AG04449 (cell line): ENCODE results near the gene SLIT3.
"Not testable (repeated sequence)": the region's sequence is repeated elsewhere in the genome, so short reads cannot be mapped to it uniquely, and the experiment has no call there.

Experiments used
- CTCF ChIA-PET: fragments of 350-600 bp; formaldehyde crosslinking; extraction: SDS; loops from one replicate; lab custom pipeline; 2021; ENCODE audit warnings: antibody characterized with exemption; lab: Yijun Ruan, JAX
- POLR2A ChIA-PET: fragments of 400-600, 350-600 bp; formaldehyde crosslinking; extraction: SDS; loops from one replicate; lab custom pipeline; 2020; ENCODE audit warnings: antibody characterized with exemption, inconsistent platforms; lab: Yijun Ruan, JAX
- DNase-seq: peaks from one replicate; pipeline ENCODE4 v3.0.0-alpha.2; 2010; ENCODE audit warnings: low read depth, low spot score
- H3K4me3 ChIP-seq: 2 replicates; pipeline ENCODE4 v1.5.1; 2011; ENCODE audit warnings: low read depth, mild to moderate bottlenecking, control low read depth, low read length
- TF ChIP-seq, protein P1 (sequence below): IDR thresholded peaks from one replicate; pipeline ENCODE4 v1.5.1; 2011; ENCODE audit warnings: mild to moderate bottlenecking, moderate library complexity, low read length, control low read depth, inconsistent platforms; ENCODE audit not compliant: insufficient read depth; ENCODE audit errors: missing control alignments

The SLIT3 gene

DNA sequence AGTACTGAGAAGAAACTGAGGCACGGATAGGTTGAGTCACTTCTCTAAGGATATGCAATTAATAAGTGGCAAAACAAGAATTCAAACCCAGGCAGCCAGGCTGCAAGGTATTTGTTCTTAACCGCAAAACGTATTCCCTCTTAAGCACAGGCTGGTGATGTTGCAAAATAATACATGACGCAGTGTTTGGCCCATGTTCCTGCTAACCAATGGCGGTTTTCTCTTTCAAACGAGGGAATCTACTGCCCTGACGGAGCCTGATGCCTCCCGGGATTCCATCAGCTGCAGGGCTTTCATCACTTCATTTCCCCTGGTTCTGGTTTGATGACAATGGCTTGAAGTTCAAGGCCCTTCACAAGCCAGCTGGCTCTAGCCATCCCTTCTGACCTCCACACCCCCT lies 154.8 kb downstream of the SLIT3 start:
- CTCF ChIA-PET: no interaction called here
- TF ChIP-seq, protein P1, sequence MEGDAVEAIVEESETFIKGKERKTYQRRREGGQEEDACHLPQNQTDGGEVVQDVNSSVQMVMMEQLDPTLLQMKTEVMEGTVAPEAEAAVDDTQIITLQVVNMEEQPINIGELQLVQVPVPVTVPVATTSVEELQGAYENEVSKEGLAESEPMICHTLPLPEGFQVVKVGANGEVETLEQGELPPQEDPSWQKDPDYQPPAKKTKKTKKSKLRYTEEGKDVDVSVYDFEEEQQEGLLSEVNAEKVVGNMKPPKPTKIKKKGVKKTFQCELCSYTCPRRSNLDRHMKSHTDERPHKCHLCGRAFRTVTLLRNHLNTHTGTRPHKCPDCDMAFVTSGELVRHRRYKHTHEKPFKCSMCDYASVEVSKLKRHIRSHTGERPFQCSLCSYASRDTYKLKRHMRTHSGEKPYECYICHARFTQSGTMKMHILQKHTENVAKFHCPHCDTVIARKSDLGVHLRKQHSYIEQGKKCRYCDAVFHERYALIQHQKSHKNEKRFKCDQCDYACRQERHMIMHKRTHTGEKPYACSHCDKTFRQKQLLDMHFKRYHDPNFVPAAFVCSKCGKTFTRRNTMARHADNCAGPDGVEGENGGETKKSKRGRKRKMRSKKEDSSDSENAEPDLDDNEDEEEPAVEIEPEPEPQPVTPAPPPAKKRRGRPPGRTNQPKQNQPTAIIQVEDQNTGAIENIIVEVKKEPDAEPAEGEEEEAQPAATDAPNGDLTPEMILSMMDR: no peak
- POLR2A ChIA-PET: no interaction called here
- DNase-seq: no peak
- H3K4me3 ChIP-seq: no peak overlapping the region

DNA sequence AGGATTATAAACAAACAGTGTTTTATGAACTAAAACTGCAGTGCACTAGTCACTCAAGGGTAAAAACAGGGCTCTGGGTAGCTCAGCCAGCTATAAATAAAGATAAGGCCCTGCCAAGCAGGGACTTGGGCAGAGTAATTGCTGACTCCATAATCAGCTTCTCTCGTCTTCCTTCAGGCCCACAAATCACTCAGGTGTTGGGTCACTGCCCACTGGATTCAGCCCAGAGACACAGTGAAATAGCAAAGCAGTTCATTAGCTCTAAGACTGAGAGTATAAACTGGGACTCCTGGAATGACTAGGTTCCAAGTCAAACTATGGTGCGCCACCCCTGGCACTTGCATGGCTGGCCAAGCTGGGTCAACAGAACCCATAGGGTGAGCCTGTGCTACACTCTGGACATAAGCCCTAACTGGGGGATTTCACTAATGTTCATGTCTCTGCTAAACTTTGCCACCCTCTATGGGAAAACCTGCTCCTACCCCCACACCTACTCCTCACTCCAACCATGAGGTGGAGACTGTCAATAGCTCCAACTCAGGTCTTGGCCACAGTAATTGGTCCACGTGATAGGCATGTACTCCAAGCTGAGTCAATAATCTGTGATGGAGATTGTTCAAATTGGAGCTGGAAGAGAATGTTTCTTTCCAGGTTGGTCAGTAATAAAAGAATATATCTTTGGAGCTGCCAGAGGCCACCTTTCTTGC lies 158.5 kb downstream of the SLIT3 start:
- DNase-seq: no peak
- TF ChIP-seq, protein P1: no peak
- CTCF ChIA-PET: interaction anchor here (1.4 kb wide), 1 partner anchor 19 kb away, joined by 4 read pairs; no protein-coding TSS in a partner anchor
- no peak overlapping the region for H3K4me3 ChIP-seq
- POLR2A ChIA-PET: no interaction called here

DNA sequence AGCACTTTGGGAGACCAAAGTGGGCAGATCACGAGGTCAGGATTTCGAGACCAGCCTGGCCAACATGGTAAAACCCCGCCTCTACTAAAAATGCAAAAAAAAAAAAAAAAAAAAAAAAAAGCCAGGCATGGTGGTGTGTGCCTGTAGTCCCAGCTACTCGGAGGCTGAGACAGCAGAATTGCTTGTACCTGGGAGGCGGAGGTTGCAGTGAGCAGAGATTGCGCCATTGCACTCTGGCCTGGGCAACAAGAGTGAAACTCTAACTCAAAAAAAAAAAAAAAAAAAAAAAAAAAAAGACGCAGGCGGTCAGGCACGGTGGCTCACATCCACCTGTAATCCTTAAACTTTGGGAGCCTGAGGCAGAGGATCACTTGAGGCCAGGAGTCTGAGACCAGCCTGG lies 160.7 kb downstream of the SLIT3 start:
- POLR2A ChIA-PET: interaction anchor here (0.6 kb wide), 1 partner anchor 518 kb away, joined by 3 read pairs; no protein-coding TSS in a partner anchor
- not testable (repeated sequence) for DNase-seq, H3K4me3 ChIP-seq
- CTCF ChIA-PET: interaction anchor here (1.0 kb wide), 1 partner anchor 11 kb away, joined by 3 read pairs; no protein-coding TSS in a partner anchor

DNA sequence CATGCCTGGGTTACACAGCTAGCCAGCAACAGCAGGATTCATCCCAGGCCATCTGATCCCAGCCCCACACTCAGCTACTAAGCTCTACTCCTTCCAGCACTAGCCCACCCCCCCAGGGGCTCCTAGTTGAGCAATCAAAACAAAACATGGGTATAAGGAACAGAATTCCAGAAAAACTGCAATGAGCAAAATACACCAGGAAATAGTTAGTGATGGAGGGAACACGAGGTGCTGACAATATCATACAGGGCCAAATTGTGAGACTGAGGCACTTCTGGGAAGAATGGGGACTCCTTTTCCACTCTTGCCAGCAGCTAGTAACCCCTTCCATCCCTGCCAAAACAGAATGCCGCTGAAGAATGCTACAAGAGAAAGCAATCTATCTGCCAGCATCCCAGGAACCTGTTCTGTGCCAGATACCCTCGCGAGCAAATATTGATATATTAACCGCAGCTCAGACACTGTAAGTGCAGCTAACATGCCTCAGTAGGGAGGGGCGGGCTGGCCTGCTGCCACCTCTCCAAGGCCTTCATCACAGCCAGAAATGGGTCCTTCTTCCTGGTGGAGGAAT lies 161.4 kb downstream of the SLIT3 start:
- POLR2A ChIA-PET: no interaction called here
- CTCF ChIA-PET: interaction anchor here (1.0 kb wide), 1 partner anchor 12 kb away, joined by 3 read pairs; no protein-coding TSS in a partner anchor
- TF ChIP-seq, protein P1: no peak

DNA sequence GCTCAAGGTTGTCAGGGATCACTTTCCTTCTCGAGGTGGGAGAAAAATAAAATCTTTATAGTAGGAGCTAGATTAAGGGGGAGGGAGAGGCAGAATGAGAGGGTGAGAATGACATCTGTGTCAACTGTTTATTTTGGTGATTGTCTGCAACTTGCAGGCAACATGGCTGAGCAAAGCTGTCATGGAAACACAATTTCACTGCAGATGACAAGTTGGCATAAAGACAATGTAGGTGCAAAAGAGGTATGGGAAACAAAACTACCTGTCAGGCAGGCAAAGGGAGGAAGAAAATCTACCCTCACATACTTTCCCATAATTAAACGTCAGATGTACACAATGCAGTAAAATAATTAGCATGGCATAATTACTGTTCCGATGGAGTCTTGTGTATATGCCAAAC lies 167.4 kb downstream of the SLIT3 start:
- TF ChIP-seq, protein P1: no peak
- CTCF ChIA-PET: no interaction called here
- H3K4me3 ChIP-seq: no peak overlapping the region
- no peak for DNase-seq
- POLR2A ChIA-PET: no interaction called here

More for the DNA sequence above, 161.4 kb downstream of the SLIT3 start:
- DNase-seq: no peak
- no peak overlapping the region for H3K4me3 ChIP-seq

DNA sequence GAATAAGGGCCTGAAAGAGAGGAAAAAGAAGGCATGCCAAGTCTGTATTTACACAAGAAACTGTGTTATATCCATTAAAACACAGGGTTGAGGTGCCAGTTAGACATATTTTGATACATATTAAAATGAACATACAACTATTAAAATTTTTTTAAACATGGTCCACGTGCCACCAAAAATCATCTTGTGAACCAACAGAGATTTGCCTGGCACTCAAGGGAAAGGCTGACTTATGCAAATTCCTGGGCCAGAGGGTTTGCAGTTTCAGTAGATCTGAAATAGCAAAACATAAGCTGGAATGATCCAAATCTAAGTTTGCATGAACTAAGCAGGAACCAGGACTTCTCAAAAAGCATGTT lies 168.7 kb downstream of the SLIT3 start:
- POLR2A ChIA-PET: no interaction called here
- CTCF ChIA-PET: no interaction called here
- H3K4me3 ChIP-seq: no peak overlapping the region
- DNase-seq: no peak
- TF ChIP-seq, protein P1: no peak
